PFSK-1 (cell line): ENCODE results near the gene BAG5.

Experiments used
- FOXP2 ChIP-seq: optimal IDR thresholded peaks from 2 replicates; pipeline ENCODE3; 2011; ENCODE audit warnings: borderline replicate concordance, control low read depth, inconsistent platforms; ENCODE audit not compliant: insufficient read depth; ENCODE audit errors: extremely low read length, extremely low read depth
- POLR2AphosphoS5 ChIP-seq: IDR thresholded peaks from 2 replicates; pipeline ENCODE4 v1.6.1; 2012; ENCODE audit warnings: low read depth, mild to moderate bottlenecking, control low read depth, low read length, moderate library complexity
- SIN3A ChIP-seq: IDR thresholded peaks from 2 replicates; pipeline ENCODE4 v1.6.1; 2012; ENCODE audit warnings: mild to moderate bottlenecking, low read length, moderate library complexity, borderline replicate concordance; ENCODE audit not compliant: insufficient read depth
- TAF1 ChIP-seq: IDR thresholded peaks from 2 replicates; pipeline ENCODE4 v1.6.1; 2012; ENCODE audit warnings: low read length, control low read depth, borderline replicate concordance; ENCODE audit not compliant: insufficient read depth
- TF ChIP-seq, protein P1 (sequence below), 2 experiments: IDR thresholded peaks; 2 replicates each; pipeline versions ENCODE4 v1.6.1 to v1.8.0; 2011 to 2012; ENCODE audit warnings: low read depth in 2 of 2, low read length in 2 of 2, control low read depth in 1 of 2, inconsistent platforms in 1 of 2, mild to moderate bottlenecking in 1 of 2, moderate library complexity in 1 of 2; ENCODE audit not compliant: insufficient read depth in 1 of 2

DNA sequence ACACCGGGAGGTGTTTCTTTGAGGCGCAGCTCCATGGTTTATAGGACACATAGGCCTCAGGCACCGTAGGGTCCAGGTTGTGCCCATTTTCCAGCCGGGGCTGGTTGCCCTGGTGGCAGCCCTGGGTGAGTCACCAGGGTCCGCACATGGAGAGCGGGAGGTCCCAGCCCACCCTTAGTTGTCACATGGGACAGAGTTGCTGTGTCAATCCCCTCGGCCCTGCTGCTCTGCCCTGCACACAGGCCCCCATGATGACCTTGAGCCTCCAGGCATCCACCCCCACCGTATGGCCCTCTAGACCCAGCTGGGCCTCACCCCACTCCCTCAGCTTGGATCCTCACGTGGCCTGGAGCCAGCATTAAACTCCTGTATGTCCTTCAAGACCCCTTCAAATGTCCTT lies 25.8 kb downstream of the BAG5 start:
- TF ChIP-seq, protein P1, sequence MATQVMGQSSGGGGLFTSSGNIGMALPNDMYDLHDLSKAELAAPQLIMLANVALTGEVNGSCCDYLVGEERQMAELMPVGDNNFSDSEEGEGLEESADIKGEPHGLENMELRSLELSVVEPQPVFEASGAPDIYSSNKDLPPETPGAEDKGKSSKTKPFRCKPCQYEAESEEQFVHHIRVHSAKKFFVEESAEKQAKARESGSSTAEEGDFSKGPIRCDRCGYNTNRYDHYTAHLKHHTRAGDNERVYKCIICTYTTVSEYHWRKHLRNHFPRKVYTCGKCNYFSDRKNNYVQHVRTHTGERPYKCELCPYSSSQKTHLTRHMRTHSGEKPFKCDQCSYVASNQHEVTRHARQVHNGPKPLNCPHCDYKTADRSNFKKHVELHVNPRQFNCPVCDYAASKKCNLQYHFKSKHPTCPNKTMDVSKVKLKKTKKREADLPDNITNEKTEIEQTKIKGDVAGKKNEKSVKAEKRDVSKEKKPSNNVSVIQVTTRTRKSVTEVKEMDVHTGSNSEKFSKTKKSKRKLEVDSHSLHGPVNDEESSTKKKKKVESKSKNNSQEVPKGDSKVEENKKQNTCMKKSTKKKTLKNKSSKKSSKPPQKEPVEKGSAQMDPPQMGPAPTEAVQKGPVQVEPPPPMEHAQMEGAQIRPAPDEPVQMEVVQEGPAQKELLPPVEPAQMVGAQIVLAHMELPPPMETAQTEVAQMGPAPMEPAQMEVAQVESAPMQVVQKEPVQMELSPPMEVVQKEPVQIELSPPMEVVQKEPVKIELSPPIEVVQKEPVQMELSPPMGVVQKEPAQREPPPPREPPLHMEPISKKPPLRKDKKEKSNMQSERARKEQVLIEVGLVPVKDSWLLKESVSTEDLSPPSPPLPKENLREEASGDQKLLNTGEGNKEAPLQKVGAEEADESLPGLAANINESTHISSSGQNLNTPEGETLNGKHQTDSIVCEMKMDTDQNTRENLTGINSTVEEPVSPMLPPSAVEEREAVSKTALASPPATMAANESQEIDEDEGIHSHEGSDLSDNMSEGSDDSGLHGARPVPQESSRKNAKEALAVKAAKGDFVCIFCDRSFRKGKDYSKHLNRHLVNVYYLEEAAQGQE (IDR thresholded peaks at IDR 0.05; ENCODE audit: insufficient read depth in 1 of 2, low read depth in 2 of 2, low read length in 2 of 2), result no peak
- TF ChIP-seq TAF1, result no peak
- no peak for TF ChIP-seq POLR2AphosphoS5
- TF ChIP-seq FOXP2, result no peak
- TF ChIP-seq SIN3A, result no peak
